NCI-H187 treated with DMSO at 0.1 percent for 48 hours (cell line): Measurements from ENCODE around the gene PNLIPRP2.

Source experiments
- DNase-seq: peaks from one replicate; lab custom pipeline; 2025; lab: John Stamatoyannopoulos, UW

PNLIPRP2 gene

GRCh38 chr10:116683821-116684220, 63.1 kb downstream of the PNLIPRP2 start:
- DNase-seq, result no peak

GRCh38 chr10:116684781-116685180, 64.0 kb downstream of the PNLIPRP2 start:
- no peak for DNase-seq

- no peak for DNase-seq
Measured at GRCh38 chr10:116685807-116686206, 65.1 kb downstream of the PNLIPRP2 start.

GRCh38 chr10:116686632-116687031, 65.9 kb downstream of the PNLIPRP2 start:
- DNase-seq, result no peak

- no peak for DNase-seq
Measured at GRCh38 chr10:116687633-116688032, 66.9 kb downstream of the PNLIPRP2 start.

GRCh38 chr10:116688241-116688711, 67.5 kb downstream of the PNLIPRP2 start:
- no peak for DNase-seq

GRCh38 chr10:116688741-116689495, 68.2 kb downstream of the PNLIPRP2 start:
- no peak for DNase-seq

GRCh38 chr10:116689744-116690143, 69.0 kb downstream of the PNLIPRP2 start:
- no peak for DNase-seq

GRCh38 chr10:116690356-116691322, 69.9 kb downstream of the PNLIPRP2 start:
- DNase-seq, result no peak

- DNase-seq, result no peak
Measured at GRCh38 chr10:116691635-116692034, 70.9 kb downstream of the PNLIPRP2 start.

GRCh38 chr10:116692225-116692624, 71.5 kb downstream of the PNLIPRP2 start:
- no peak for DNase-seq

GRCh38 chr10:116694243-116694926, 73.6 kb downstream of the PNLIPRP2 start:
- no peak for DNase-seq
